ENCODE measurements around the gene CAPN12.

DNA sequence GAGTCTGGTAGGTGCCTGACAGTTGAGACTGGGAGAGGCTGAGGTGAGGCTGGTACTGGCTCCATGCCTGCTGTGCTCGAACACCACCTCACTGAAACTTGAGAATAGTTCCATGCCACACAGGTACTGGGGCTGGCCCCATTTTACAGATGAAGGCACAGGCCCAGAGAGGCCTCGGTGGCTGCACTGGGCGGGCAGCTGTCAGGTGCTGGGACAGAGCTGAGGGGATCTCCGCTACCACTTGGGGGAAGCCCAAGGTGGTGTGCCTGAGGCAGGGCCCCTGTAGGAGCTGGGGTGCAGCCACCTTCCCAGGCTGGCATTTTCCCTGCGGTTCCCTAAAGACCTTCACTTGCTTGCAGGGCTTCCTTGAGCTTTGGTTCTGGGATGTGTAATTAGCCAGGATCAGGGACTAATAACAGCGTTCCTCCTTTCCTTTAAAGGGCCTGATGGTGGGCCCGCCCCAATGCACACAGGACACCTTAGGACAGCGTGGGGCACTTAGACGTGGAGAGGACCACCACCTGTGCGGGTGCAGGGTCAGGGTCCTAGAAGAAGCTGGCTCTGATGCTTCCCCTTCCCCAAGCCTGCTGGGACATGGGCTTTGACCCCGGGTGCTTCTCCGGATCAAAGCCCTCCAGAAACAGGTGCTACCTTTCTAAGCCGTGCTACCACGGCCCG is 23.6 kb downstream of the CAPN12 start:
- TF ChIP-seq, protein P1, sequence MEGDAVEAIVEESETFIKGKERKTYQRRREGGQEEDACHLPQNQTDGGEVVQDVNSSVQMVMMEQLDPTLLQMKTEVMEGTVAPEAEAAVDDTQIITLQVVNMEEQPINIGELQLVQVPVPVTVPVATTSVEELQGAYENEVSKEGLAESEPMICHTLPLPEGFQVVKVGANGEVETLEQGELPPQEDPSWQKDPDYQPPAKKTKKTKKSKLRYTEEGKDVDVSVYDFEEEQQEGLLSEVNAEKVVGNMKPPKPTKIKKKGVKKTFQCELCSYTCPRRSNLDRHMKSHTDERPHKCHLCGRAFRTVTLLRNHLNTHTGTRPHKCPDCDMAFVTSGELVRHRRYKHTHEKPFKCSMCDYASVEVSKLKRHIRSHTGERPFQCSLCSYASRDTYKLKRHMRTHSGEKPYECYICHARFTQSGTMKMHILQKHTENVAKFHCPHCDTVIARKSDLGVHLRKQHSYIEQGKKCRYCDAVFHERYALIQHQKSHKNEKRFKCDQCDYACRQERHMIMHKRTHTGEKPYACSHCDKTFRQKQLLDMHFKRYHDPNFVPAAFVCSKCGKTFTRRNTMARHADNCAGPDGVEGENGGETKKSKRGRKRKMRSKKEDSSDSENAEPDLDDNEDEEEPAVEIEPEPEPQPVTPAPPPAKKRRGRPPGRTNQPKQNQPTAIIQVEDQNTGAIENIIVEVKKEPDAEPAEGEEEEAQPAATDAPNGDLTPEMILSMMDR (IDR thresholded peaks at IDR 0.05), result no peak
- TF ChIP-seq POLR2AphosphoS5 (IDR thresholded peaks at IDR 0.05; ENCODE audit: low read depth, low read length) (peak; percentile 28; the same call in 1 of the 2 replicates), SIN3A (IDR thresholded peaks at IDR 0.05; ENCODE audit: borderline replicate concordance, insufficient read depth, low read depth, low read length) (no peak), TCF7L2 (IDR thresholded peaks at IDR 0.05; ENCODE audit: low read depth, low read length) (no peak)
- TF ChIP-seq, protein P2, sequence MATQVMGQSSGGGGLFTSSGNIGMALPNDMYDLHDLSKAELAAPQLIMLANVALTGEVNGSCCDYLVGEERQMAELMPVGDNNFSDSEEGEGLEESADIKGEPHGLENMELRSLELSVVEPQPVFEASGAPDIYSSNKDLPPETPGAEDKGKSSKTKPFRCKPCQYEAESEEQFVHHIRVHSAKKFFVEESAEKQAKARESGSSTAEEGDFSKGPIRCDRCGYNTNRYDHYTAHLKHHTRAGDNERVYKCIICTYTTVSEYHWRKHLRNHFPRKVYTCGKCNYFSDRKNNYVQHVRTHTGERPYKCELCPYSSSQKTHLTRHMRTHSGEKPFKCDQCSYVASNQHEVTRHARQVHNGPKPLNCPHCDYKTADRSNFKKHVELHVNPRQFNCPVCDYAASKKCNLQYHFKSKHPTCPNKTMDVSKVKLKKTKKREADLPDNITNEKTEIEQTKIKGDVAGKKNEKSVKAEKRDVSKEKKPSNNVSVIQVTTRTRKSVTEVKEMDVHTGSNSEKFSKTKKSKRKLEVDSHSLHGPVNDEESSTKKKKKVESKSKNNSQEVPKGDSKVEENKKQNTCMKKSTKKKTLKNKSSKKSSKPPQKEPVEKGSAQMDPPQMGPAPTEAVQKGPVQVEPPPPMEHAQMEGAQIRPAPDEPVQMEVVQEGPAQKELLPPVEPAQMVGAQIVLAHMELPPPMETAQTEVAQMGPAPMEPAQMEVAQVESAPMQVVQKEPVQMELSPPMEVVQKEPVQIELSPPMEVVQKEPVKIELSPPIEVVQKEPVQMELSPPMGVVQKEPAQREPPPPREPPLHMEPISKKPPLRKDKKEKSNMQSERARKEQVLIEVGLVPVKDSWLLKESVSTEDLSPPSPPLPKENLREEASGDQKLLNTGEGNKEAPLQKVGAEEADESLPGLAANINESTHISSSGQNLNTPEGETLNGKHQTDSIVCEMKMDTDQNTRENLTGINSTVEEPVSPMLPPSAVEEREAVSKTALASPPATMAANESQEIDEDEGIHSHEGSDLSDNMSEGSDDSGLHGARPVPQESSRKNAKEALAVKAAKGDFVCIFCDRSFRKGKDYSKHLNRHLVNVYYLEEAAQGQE (IDR thresholded peaks at IDR 0.05; ENCODE audit: insufficient read depth in 1 of 2, low read depth in 2 of 2, low read length in 1 of 2), result no peak
